IMR-90 (cell line): ENCODE data around the gene PM20D1. TPM values are rescaled to one million over a fixed set of nuclear protein-coding genes. Genes with fewer than 3 reads are reported as not detected.
"Not testable (repeated sequence)": the region's sequence is repeated elsewhere in the genome, so short reads cannot be mapped to it uniquely, and the experiment has no call there.

Experiments
- ATAC-seq: fragments of 200-7000 bp; cut with Tn5 transposase; 2 replicates; pipeline ENCODE4 v1.9.1; 2020; ENCODE audit warnings: low read depth, mild to moderate bottlenecking, moderate library complexity
- BruUV-seq: library from RNA; stranded (reverse); fragments of 400-500 nt; replicated peaks from 2 replicates; lab custom pipeline; 2021; lab: Mats Ljungman, UMichigan
- CTCF ChIA-PET: fragments of 300-600 bp; formaldehyde crosslinking; extraction: SDS; loops from one replicate; lab custom pipeline; 2021; ENCODE audit warnings: antibody characterized with exemption; lab: Yijun Ruan, JAX
- POLR2A ChIA-PET: fragments of 300-600 bp; sonication (Branson Sonifier 250); formaldehyde crosslinking; loops from one replicate; lab custom pipeline; 2022; ENCODE audit warnings: antibody characterized with exemption; ENCODE audit not compliant: unreplicated experiment; lab: Charles Lee
- DNase-seq: peaks from one replicate; pipeline ENCODE4 v3.0.0; 2013
- H2AFZ ChIP-seq: replicated peaks from 2 replicates; pipeline ENCODE3; 2013; ENCODE audit warnings: low read length, mild to moderate bottlenecking; ENCODE audit not compliant: poor library complexity
- H2AK5ac ChIP-seq: 2 replicates; pipeline ENCODE4 v1.6.1; 2013; ENCODE audit warnings: low read depth, low read length, inconsistent platforms
- H2AK9ac ChIP-seq: replicated peaks from 2 replicates; pipeline ENCODE3; 2013; ENCODE audit warnings: mild to moderate bottlenecking, low read depth, low read length, moderate library complexity; ENCODE audit not compliant: poor library complexity
- H2BK120ac ChIP-seq: 2 replicates; pipeline ENCODE4 v1.6.1; 2013; ENCODE audit warnings: low read depth, low read length, inconsistent platforms
- H2BK15ac ChIP-seq: 3 replicates; pipeline ENCODE4 v1.6.1; 2013; ENCODE audit warnings: low read depth, low read length, inconsistent platforms
- H2BK20ac ChIP-seq: 2 replicates; pipeline ENCODE4 v1.6.1; 2013; ENCODE audit warnings: low read depth, mild to moderate bottlenecking, inconsistent platforms, low read length, moderate library complexity
- H2BK5ac ChIP-seq: 2 replicates; pipeline ENCODE4 v1.6.1; 2013; ENCODE audit warnings: mild to moderate bottlenecking, low read depth, low read length, inconsistent platforms; ENCODE audit not compliant: poor library complexity, severe bottlenecking
- H3K14ac ChIP-seq: replicated peaks from 2 replicates; pipeline ENCODE4 v1.6.1; 2013; ENCODE audit warnings: low read depth, low read length, inconsistent platforms
- H3K18ac ChIP-seq: 2 replicates; pipeline ENCODE4 v1.6.1; 2013; ENCODE audit warnings: low read depth, low read length, control low read depth
- H3K23ac ChIP-seq: 2 replicates; pipeline ENCODE4 v1.6.1; 2013; ENCODE audit warnings: low read depth, low read length, inconsistent platforms
- H3K27ac ChIP-seq: 2 replicates; pipeline ENCODE4 v1.5.1; 2013; ENCODE audit warnings: mild to moderate bottlenecking, control low read depth, low read length; ENCODE audit not compliant: insufficient read depth
- H3K27me3 ChIP-seq: 2 replicates; pipeline ENCODE4 v1.6.1; 2013; ENCODE audit warnings: low read length; ENCODE audit not compliant: control insufficient read depth, insufficient read depth
- H3K36me3 ChIP-seq: 2 replicates; pipeline ENCODE4 v1.6.1; 2013; ENCODE audit warnings: low read length, mixed read lengths; ENCODE audit not compliant: control insufficient read depth, insufficient read depth
- H3K4ac ChIP-seq: 2 replicates; pipeline ENCODE4 v1.6.1; 2013; ENCODE audit warnings: low read depth, low read length, inconsistent platforms
- H3K4me1 ChIP-seq: 2 replicates; pipeline ENCODE4 v1.6.1; 2013; ENCODE audit warnings: low read length, mixed read lengths; ENCODE audit not compliant: control insufficient read depth, insufficient read depth
- H3K4me2 ChIP-seq: 2 replicates; pipeline ENCODE4 v1.6.1; 2013; ENCODE audit warnings: low read depth, mild to moderate bottlenecking, control low read depth, low read length, moderate library complexity
- H3K4me3 ChIP-seq: 2 replicates; pipeline ENCODE4 v1.5.1; 2013; ENCODE audit warnings: low read depth, mild to moderate bottlenecking, control low read depth, low read length, moderate library complexity; ENCODE audit not compliant: insufficient read depth
- H3K56ac ChIP-seq: 2 replicates; pipeline ENCODE4 v1.6.1; 2013; ENCODE audit warnings: low read length, inconsistent platforms; ENCODE audit not compliant: insufficient read depth; ENCODE audit errors: extremely low read depth
- H3K79me1 ChIP-seq, 2 experiments: 2 replicates each; pipeline ENCODE4 v1.6.1; 2013; ENCODE audit warnings: low read length in 2 of 2, inconsistent platforms in 1 of 2, low read depth in 1 of 2
- H3K9ac ChIP-seq: 2 replicates; pipeline ENCODE4 v1.6.1; 2013; ENCODE audit warnings: low read depth, low read length, control low read depth
- H3K9me1 ChIP-seq: 2 replicates; pipeline ENCODE4 v1.6.1; 2013; ENCODE audit warnings: low read length, inconsistent platforms; ENCODE audit not compliant: insufficient read depth
- H3K9me3 ChIP-seq: 2 replicates; pipeline ENCODE4 v1.6.1; 2013; ENCODE audit warnings: low read length; ENCODE audit not compliant: control insufficient read depth, insufficient read depth
- H4K20me1 ChIP-seq: 2 replicates; pipeline ENCODE4 v1.6.1; 2013; ENCODE audit warnings: low read length, inconsistent platforms; ENCODE audit not compliant: insufficient read depth
- H4K5ac ChIP-seq: 2 replicates; pipeline ENCODE4 v1.6.1; 2013; ENCODE audit warnings: mild to moderate bottlenecking, low read depth, low read length, control low read depth
- H4K8ac ChIP-seq, 2 experiments: 2 replicates each; pipeline ENCODE4 v1.6.1; 2013; ENCODE audit warnings: low read depth in 2 of 2, low read length in 2 of 2, control low read depth in 1 of 2, inconsistent platforms in 1 of 2
- H4K91ac ChIP-seq: 2 replicates; pipeline ENCODE4 v1.6.1; 2013; ENCODE audit warnings: low read depth, low read length, inconsistent platforms; ENCODE audit not compliant: insufficient read depth
- MAFK ChIP-seq: IDR thresholded peaks from 2 replicates; pipeline ENCODE4 v1.6.1; 2012; ENCODE audit warnings: low read depth, low read length, improper control_type of control experiment
- RAD21 ChIP-seq: IDR thresholded peaks from 2 replicates; pipeline ENCODE4 v1.6.1; 2012; ENCODE audit warnings: low read length, improper control_type of control experiment
- RCOR1 ChIP-seq: IDR thresholded peaks from 2 replicates; pipeline ENCODE4 v1.6.1; 2012; ENCODE audit warnings: mild to moderate bottlenecking, low read length, improper control_type of control experiment; ENCODE audit not compliant: insufficient replicate concordance
- USF2 ChIP-seq: fragments of 150-350 bp; IDR thresholded peaks from 2 replicates; pipeline ENCODE4 v1.6.1; 2017; ENCODE audit warnings: mild to moderate bottlenecking, antibody characterized with exemption, low read length, low read depth
- WGBS, 2 experiments: methylation state at CpG; one replicate each; pipeline versions ENCODE4 v1.1.5 to v1.1.7; 2013; ENCODE audit warnings: missing lambda C conversion rate in 2 of 2; ENCODE audit not compliant: insufficient read length in 1 of 2; ENCODE audit errors: extremely low coverage in 2 of 2; 5-methylcytosine and 5-hydroxymethylcytosine counted together
- dilution Hi-C: fragments of 300-500 bp; cut with HindIII; formaldehyde crosslinking; loops from one replicate; pipeline ENCODE4 v1.14.3; 2018; ENCODE audit warnings: low sequenced_read_pairs; ENCODE audit not compliant: unreplicated experiment
- in situ Hi-C: fragments of 300-500 bp; cut with MboI; formaldehyde crosslinking; loops from 3 replicates; pipeline ENCODE4 v1.14.3; 2019; ENCODE audit warnings: low sequenced_read_pairs, inconsistent platforms, mixed read lengths
- intact Hi-C: fragments of 100-400 bp; cut with micrococcal nuclease; formaldehyde crosslinking; loops from 2 replicates; pipeline ENCODE4 v1.10.0; 2022
- polyA plus RNA-seq, 3 experiments: library from polyadenylated mRNA; depleted of rRNA; stranded (reverse); fragments of >200 nt; gene quantifications; 2 replicates each; pipeline ENCODE4 v1.2.3, GENCODE V29; 2012; ENCODE audit warnings: low replicate concordance in 1 of 3
- total RNA-seq: library from RNA; depleted of rRNA; stranded (reverse); fragments of >200 nt; gene quantifications from 2 replicates; pipeline ENCODE4 v1.2.3, GENCODE V29; 2012

The PM20D1 gene
- total and polyA plus RNA-seq, 2 of the 4 experiments (the other 2 are of a cell fraction): not detected

- TF ChIP-seq USF2 (no peak), RAD21 (no peak), MAFK (no peak), RCOR1 (no peak)
These were observed 46.4 kb upstream of the PM20D1 start (continued) for GRCh38 chr1:205896351-205896750.

GRCh38 chr1:205894119-205894518 lies 44.2 kb upstream of the PM20D1 start:
- intact Hi-C loops: loop anchor here (5.0 kb wide), 1 partner anchor 82 kb away; the partner anchor contains the start of gene SLC41A1
- H2AK9ac ChIP-seq, H2BK15ac ChIP-seq, H3K9me3 ChIP-seq, H3K9ac ChIP-seq, H4K8ac ChIP-seq, H3K23ac ChIP-seq, H3K18ac ChIP-seq, H2BK120ac ChIP-seq, dilution Hi-C loops, POLR2A ChIA-PET, H3K4me3 ChIP-seq, H4K5ac ChIP-seq, BruUV-seq, H4K91ac ChIP-seq, H3K4me1 ChIP-seq, H2AK5ac ChIP-seq, H3K36me3 ChIP-seq, H3K9me1 ChIP-seq, H2AFZ ChIP-seq, in situ Hi-C loops, H3K27ac ChIP-seq, H3K14ac ChIP-seq, H3K56ac ChIP-seq, CTCF ChIA-PET, H3K4me2 ChIP-seq, H4K20me1 ChIP-seq, H3K79me1 ChIP-seq, DNase-seq, H3K27me3 ChIP-seq, H2BK20ac ChIP-seq, H3K4ac ChIP-seq, ATAC-seq, H2BK5ac ChIP-seq: not testable (repeated sequence)
- WGBS, 2 experiments: no CpG with 5 or more reads among the region's 3 CpGs

- H3K9me1 ChIP-seq, H3K4me2 ChIP-seq, H4K5ac ChIP-seq, in situ Hi-C loops, H4K8ac ChIP-seq, H3K14ac ChIP-seq, H3K27me3 ChIP-seq, H3K18ac ChIP-seq, H2BK5ac ChIP-seq, H3K23ac ChIP-seq, DNase-seq, H3K4ac ChIP-seq, H4K20me1 ChIP-seq, H3K56ac ChIP-seq, ATAC-seq, H3K9me3 ChIP-seq, H3K9ac ChIP-seq, H3K79me1 ChIP-seq, H2AK9ac ChIP-seq, dilution Hi-C loops, H4K91ac ChIP-seq, H3K4me3 ChIP-seq, H2BK15ac ChIP-seq, H2AFZ ChIP-seq, H3K4me1 ChIP-seq, BruUV-seq, H2BK20ac ChIP-seq, H3K36me3 ChIP-seq, H2AK5ac ChIP-seq, H3K27ac ChIP-seq: not testable (repeated sequence)
- ChIA-PET POLR2A (interaction anchor here (0.6 kb wide), 1 partner anchor 15 kb away, joined by 4 read pairs; no protein-coding TSS in a partner anchor), CTCF (interaction anchor here (1.2 to 1.8 kb wide), 2 partner anchors 8 to 15 kb away, joined by 3 to 7 read pairs; no protein-coding TSS in a partner anchor)
- 78% methylated on average over 1 of the region's 2 CpGs; no CpG with 5 or more reads in 1 of the 2 experiments for WGBS, 2 experiments
- peak overlapping the region; percentile 38; the same call in 1 of the 2 replicates for H2BK120ac ChIP-seq
- intact Hi-C loops: loop anchor here (5.0 kb wide), 1 partner anchor 80 kb away; the partner anchor contains the start of gene SLC41A1
These were observed 42.2 kb upstream of the PM20D1 start for GRCh38 chr1:205892175-205892574.
